Epithelial cell of esophagus (primary cell): Measurements from ENCODE around the gene KLHDC8A.

Experiments used
- DNase-seq: peaks from one replicate; pipeline ENCODE4 v3.0.0; 2010; ENCODE audit warnings: low read depth
- H3K4me3 ChIP-seq: 2 replicates; pipeline ENCODE4 v1.5.1; 2011; ENCODE audit warnings: mild to moderate bottlenecking, low read length, control low read depth
- CTCF ChIP-seq: IDR thresholded peaks from 2 replicates; pipeline ENCODE4 v1.5.1; 2011; ENCODE audit warnings: low read depth, mild to moderate bottlenecking, low read length, control low read depth, inconsistent platforms; ENCODE audit not compliant: insufficient read depth; ENCODE audit errors: missing control alignments

KLHDC8A gene

GRCh38 chr1:205335692-205336091 is 21.0 kb downstream of the KLHDC8A start:
- peak; percentile 96 for TF ChIP-seq CTCF
- H3K4me3 ChIP-seq = no peak overlapping the region
- peak; percentile 83 for DNase-seq

- no peak for TF ChIP-seq CTCF
- DNase-seq = no peak
- no peak overlapping the region for H3K4me3 ChIP-seq
Observed at GRCh38 chr1:205332015-205332791, 24.5 kb downstream of the KLHDC8A start.

- no peak overlapping the region for H3K4me3 ChIP-seq
- TF ChIP-seq CTCF = no peak
- no peak for DNase-seq
Observed at GRCh38 chr1:205330150-205330549, 26.6 kb downstream of the KLHDC8A start.

GRCh38 chr1:205329719-205330118 is 27.0 kb downstream of the KLHDC8A start:
- H3K4me3 ChIP-seq = no peak overlapping the region
- no peak for TF ChIP-seq CTCF
- DNase-seq = no peak

- no peak for TF ChIP-seq CTCF
- no peak for DNase-seq
- H3K4me3 ChIP-seq = no peak overlapping the region
Observed at GRCh38 chr1:205328476-205328875, 28.2 kb downstream of the KLHDC8A start.

- no peak for TF ChIP-seq CTCF
- H3K4me3 ChIP-seq = no peak overlapping the region
- DNase-seq = peak; percentile 22
Observed at GRCh38 chr1:205326812-205327466, 29.8 kb downstream of the KLHDC8A start.

- DNase-seq = peak; percentile 87
- peak; percentile 96 for TF ChIP-seq CTCF
- H3K4me3 ChIP-seq = no peak overlapping the region
Observed at GRCh38 chr1:205325334-205325884, 31.3 kb downstream of the KLHDC8A start.
